Effector CD4-positive, alpha-beta T cell (primary cell): ENCODE data around the gene ZNHIT6.
"Not testable (repeated sequence)": the region's sequence is repeated elsewhere in the genome, so short reads cannot be mapped to it uniquely, and the experiment has no call there.

ENCODE experiments used
- DNase-seq: peaks from one replicate; pipeline ENCODE4 v3.0.0-alpha.2; 2020
- total RNA-seq: gene quantifications from one replicate; lab custom pipeline; 2026; lab: John Stamatoyannopoulos, UW

ZNHIT6 gene
- 24.0 reads per million, percentile 51 among the genes with 10 or more reads in this experiment for total RNA-seq

GRCh38 chr1:85707990-85708828 is at the start of gene ZNHIT6:
ZNHIT6 (minus strand) TSS chr1:85708433; CDS start chr1:85708284, 149 bp downstream.
- peak; percentile 83 for DNase-seq

GRCh38 chr1:85756864-85757263 is 48.6 kb upstream of the ZNHIT6 start:
- DNase-seq = no peak

- no peak for DNase-seq
Observed at GRCh38 chr1:85748120-85748519, 39.9 kb upstream of the ZNHIT6 start.

GRCh38 chr1:85746777-85747176 is 38.5 kb upstream of the ZNHIT6 start:
- DNase-seq = no peak

GRCh38 chr1:85743814-85744213 is 35.6 kb upstream of the ZNHIT6 start:
- no peak for DNase-seq

- DNase-seq = no peak
Observed at GRCh38 chr1:85734931-85735330, 26.7 kb upstream of the ZNHIT6 start.

GRCh38 chr1:85718678-85719340 is 10.6 kb upstream of the ZNHIT6 start:
- no peak for DNase-seq

GRCh38 chr1:85714418-85715114 is 6.3 kb upstream of the ZNHIT6 start:
- not testable (repeated sequence) for DNase-seq

GRCh38 chr1:85708829-85709227 is 595 bp upstream of the ZNHIT6 start:
- DNase-seq = no peak

- DNase-seq = no peak
Observed at GRCh38 chr1:85707267-85707989, 805 bp downstream of the ZNHIT6 start.

- no peak for DNase-seq
Observed at GRCh38 chr1:85705940-85706339, 2.3 kb downstream of the ZNHIT6 start.

GRCh38 chr1:85700422-85700821 is 7.8 kb downstream of the ZNHIT6 start:
- no peak for DNase-seq

GRCh38 chr1:85697895-85698294 is 10.3 kb downstream of the ZNHIT6 start:
- DNase-seq = no peak

- DNase-seq = no peak
Observed at GRCh38 chr1:85692730-85693314, 15.4 kb downstream of the ZNHIT6 start.

GRCh38 chr1:85689775-85690404 is 18.3 kb downstream of the ZNHIT6 start:
- no peak for DNase-seq

- DNase-seq = no peak
Observed at GRCh38 chr1:85683292-85684025, 24.8 kb downstream of the ZNHIT6 start.

- no peak for DNase-seq
Observed at GRCh38 chr1:85681087-85681486, 27.1 kb downstream of the ZNHIT6 start.

GRCh38 chr1:85678193-85678592 is 30.0 kb downstream of the ZNHIT6 start:
- no peak for DNase-seq

- DNase-seq = no peak
Observed at GRCh38 chr1:85677656-85678055, 30.6 kb downstream of the ZNHIT6 start.

GRCh38 chr1:85672031-85672660 is 36.1 kb downstream of the ZNHIT6 start:
- no peak for DNase-seq

- DNase-seq = no peak
Observed at GRCh38 chr1:85665932-85666331, 42.3 kb downstream of the ZNHIT6 start.
